Caco-2 (cell line): ENCODE measurements around the gene ANKRD30A. TPM values are rescaled to one million over a fixed set of nuclear protein-coding genes. Genes with fewer than 3 reads are reported as not detected.

Experiments used
- BruUV-seq: library from RNA; stranded (reverse); fragments of 400-500 nt; replicated peaks from 2 replicates; lab custom pipeline; 2021; lab: Mats Ljungman, UMichigan
- CTCF ChIA-PET: fragments of 300-600 bp; sonication (Branson Sonifier 250); formaldehyde crosslinking; loops from one replicate; lab custom pipeline; 2022; ENCODE audit warnings: antibody characterized with exemption; lab: Charles Lee
- POLR2A ChIA-PET: fragments of 300-600 bp; sonication (Branson Sonifier 250); formaldehyde crosslinking; loops from one replicate; lab custom pipeline; 2022; ENCODE audit warnings: antibody characterized with exemption; lab: Charles Lee
- DNase-seq, 2 experiments: peaks; one replicate each; pipeline versions ENCODE4 v3.0.0 to v3.0.0-alpha.2; 2020 to 2022
- H3K27me3 ChIP-seq: replicated peaks from 2 replicates; pipeline ENCODE4 v1.6.0; 2011; ENCODE audit warnings: low read length; ENCODE audit not compliant: control insufficient read depth, insufficient read depth
- H3K36me3 ChIP-seq: 2 replicates; pipeline ENCODE4 v1.5.1; 2011; ENCODE audit warnings: low read length; ENCODE audit not compliant: control insufficient read depth, insufficient read depth
- H3K4me1 ChIP-seq: fragments of 250-450 bp; sonication (Bioruptor Pico); 2 replicates; pipeline ENCODE4 v1.5.1; 2020; ENCODE audit warnings: mild to moderate bottlenecking
- H3K4me3 ChIP-seq: 2 replicates; pipeline ENCODE4 v1.5.1; 2011; ENCODE audit warnings: low read depth, mild to moderate bottlenecking, control low read depth, low read length
- H3K9me3 ChIP-seq: fragments of 250-450 bp; sonication (Bioruptor Pico); 2 replicates; pipeline ENCODE4 v1.5.1; 2020; ENCODE audit warnings: mild to moderate bottlenecking, moderate library complexity
- H3K27ac Mint-ChIP-seq: one replicate; pipeline ENCODE4 v1.8.0; 2022; ENCODE audit warnings: mixed read lengths; ENCODE audit not compliant: unreplicated experiment
- H3K27me3 Mint-ChIP-seq: one replicate; pipeline ENCODE4 v1.8.0; 2022; ENCODE audit warnings: mixed read lengths; ENCODE audit not compliant: insufficient read depth, unreplicated experiment
- H3K36me3 Mint-ChIP-seq: one replicate; pipeline ENCODE4 v1.8.0; 2022; ENCODE audit warnings: mild to moderate bottlenecking, mixed read lengths; ENCODE audit not compliant: insufficient read depth, unreplicated experiment
- H3K4me1 Mint-ChIP-seq: one replicate; pipeline ENCODE4 v1.8.0; 2022; ENCODE audit warnings: low read depth, mixed read lengths; ENCODE audit not compliant: unreplicated experiment
- H3K4me3 Mint-ChIP-seq: one replicate; pipeline ENCODE4 v1.8.0; 2022; ENCODE audit warnings: mild to moderate bottlenecking, moderate library complexity, mixed read lengths; ENCODE audit not compliant: unreplicated experiment
- H3K9me3 Mint-ChIP-seq: one replicate; pipeline ENCODE4 v1.8.0; 2022; ENCODE audit warnings: mixed read lengths; ENCODE audit not compliant: unreplicated experiment
- CTCF ChIP-seq, 2 experiments: fragments of 200-600 bp in 1 of 2; IDR thresholded peaks; 1 replicate in 1 of 2; 2 replicates in 1 of 2; pipeline versions ENCODE4 v1.5.1 to v1.8.0; 2011 to 2022; ENCODE audit warnings: antibody characterized with exemption in 1 of 2, control low read depth in 1 of 2, inconsistent platforms in 1 of 2, low read depth in 1 of 2, low read length in 1 of 2, mild to moderate bottlenecking in 1 of 2, moderate library complexity in 1 of 2; ENCODE audit not compliant: insufficient read depth in 1 of 2, severe bottlenecking in 1 of 2, unreplicated experiment in 1 of 2
- intact Hi-C: fragments of 100-400 bp; cut with micrococcal nuclease; formaldehyde crosslinking; loops from one replicate; pipeline ENCODE4 v1.10.0; 2022; ENCODE audit not compliant: unreplicated experiment
- total RNA-seq: library from RNA; stranded (reverse); gene quantifications from 2 replicates; pipeline ENCODE4 v1.2.3, GENCODE V29; 2022

ANKRD30A gene
- total RNA-seq, 1 experiment from 2014 or later: 0.14 TPM

DNA sequence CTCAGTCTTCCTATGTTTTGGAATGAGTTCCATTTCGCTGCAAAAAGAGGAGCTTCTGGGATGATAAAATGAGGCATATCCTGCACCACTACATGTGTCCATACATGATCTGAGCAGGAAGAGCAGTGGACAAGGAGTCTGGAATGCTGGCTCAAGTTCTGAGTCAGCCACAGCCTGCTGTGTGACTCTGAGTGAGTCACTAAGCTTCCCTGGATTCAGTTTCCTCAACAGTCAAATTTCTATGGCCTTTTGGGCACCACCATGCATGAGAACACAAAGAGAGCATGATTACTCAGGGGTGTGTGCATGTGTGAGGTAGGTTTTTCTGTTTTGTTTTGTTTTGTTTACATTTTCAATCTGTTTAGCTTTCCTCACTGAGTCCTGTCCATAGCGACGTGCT lies 254.6 kb downstream of the ANKRD30A start:
- Mint-ChIP-seq H3K27ac (no peak overlapping the region), H3K36me3 (no peaks in the 10 kb centered on the region), H3K9me3 (peaks cover 11% of the 10 kb centered on the region), H3K27me3 (no peaks in the 10 kb centered on the region), H3K4me3 (no peak overlapping the region), H3K4me1 (no peaks in the 10 kb centered on the region)
- 0 out of 2 replicates have a peak, but pooled peaks cover 5% of the 10 kb centered on the region for H3K9me3 ChIP-seq
- intact Hi-C loops: no loop called here
- ChIA-PET CTCF (no interaction called here), POLR2A (no interaction called here)
- no peak for DNase-seq
- H3K4me3 ChIP-seq: no peak overlapping the region
- H3K36me3 ChIP-seq: no peaks in the 10 kb centered on the region
- no peak for TF ChIP-seq CTCF (IDR thresholded peaks at IDR 0.05; ENCODE audit: insufficient read depth in 1 of 2, low read depth in 1 of 2, low read length in 1 of 2, severe bottlenecking in 1 of 2, unreplicated experiment in 1 of 2)
- H3K27me3 ChIP-seq: no peaks in the 10 kb centered on the region
- H3K4me1 ChIP-seq: no peaks in the 10 kb centered on the region
- no TSS peak for BruUV-seq

- H3K27ac Mint-ChIP-seq: no peak overlapping the region
- POLR2A ChIA-PET: no interaction called here
- no peaks in the 10 kb centered on the region for H3K36me3 Mint-ChIP-seq
- H3K4me3 Mint-ChIP-seq: no peak overlapping the region
- Histone ChIP-seq H3K4me3 (no peak overlapping the region), H3K9me3 (0 out of 2 replicates have a peak, but pooled peaks cover 5% of the 10 kb centered on the region), H3K4me1 (no peaks in the 10 kb centered on the region), H3K27me3 (no peaks in the 10 kb centered on the region), H3K36me3 (no peaks in the 10 kb centered on the region)
- H3K9me3 Mint-ChIP-seq: peaks cover 11% of the 10 kb centered on the region
- H3K27me3 Mint-ChIP-seq: no peaks in the 10 kb centered on the region
- no peak for TF ChIP-seq CTCF (IDR thresholded peaks at IDR 0.05; ENCODE audit: insufficient read depth in 1 of 2, low read depth in 1 of 2, low read length in 1 of 2, severe bottlenecking in 1 of 2, unreplicated experiment in 1 of 2)
- DNase-seq: no peak
- intact Hi-C loops: no loop called here
- CTCF ChIA-PET: no interaction called here
- no TSS peak for BruUV-seq
- no peaks in the 10 kb centered on the region for H3K4me1 Mint-ChIP-seq
Measured at GRCh38 chr10:37381271-37381670, 255.9 kb downstream of the ANKRD30A start.

GRCh38 chr10:37384923-37385322 lies 259.5 kb downstream of the ANKRD30A start:
- intact Hi-C loops: no loop called here
- H3K4me1 ChIP-seq: no peaks in the 10 kb centered on the region
- no peak overlapping the region for H3K27ac Mint-ChIP-seq
- H3K9me3 ChIP-seq: 0 out of 2 replicates have a peak, but pooled peaks cover 5% of the 10 kb centered on the region
- no peaks in the 10 kb centered on the region for H3K27me3 Mint-ChIP-seq
- no peak for DNase-seq
- H3K4me1 Mint-ChIP-seq: no peaks in the 10 kb centered on the region
- H3K4me3 Mint-ChIP-seq: no peak overlapping the region
- no peak overlapping the region for H3K4me3 ChIP-seq
- POLR2A ChIA-PET: no interaction called here
- no peak for TF ChIP-seq CTCF (IDR thresholded peaks at IDR 0.05; ENCODE audit: insufficient read depth in 1 of 2, low read depth in 1 of 2, low read length in 1 of 2, severe bottlenecking in 1 of 2, unreplicated experiment in 1 of 2)
- H3K9me3 Mint-ChIP-seq: peaks cover 11% of the 10 kb centered on the region
- no peaks in the 10 kb centered on the region for H3K36me3 Mint-ChIP-seq
- H3K27me3 ChIP-seq: no peaks in the 10 kb centered on the region
- BruUV-seq: no TSS peak
- CTCF ChIA-PET: no interaction called here
- no peaks in the 10 kb centered on the region for H3K36me3 ChIP-seq
